ENCODE results near the gene PRPH.

The PRPH gene

DNA sequence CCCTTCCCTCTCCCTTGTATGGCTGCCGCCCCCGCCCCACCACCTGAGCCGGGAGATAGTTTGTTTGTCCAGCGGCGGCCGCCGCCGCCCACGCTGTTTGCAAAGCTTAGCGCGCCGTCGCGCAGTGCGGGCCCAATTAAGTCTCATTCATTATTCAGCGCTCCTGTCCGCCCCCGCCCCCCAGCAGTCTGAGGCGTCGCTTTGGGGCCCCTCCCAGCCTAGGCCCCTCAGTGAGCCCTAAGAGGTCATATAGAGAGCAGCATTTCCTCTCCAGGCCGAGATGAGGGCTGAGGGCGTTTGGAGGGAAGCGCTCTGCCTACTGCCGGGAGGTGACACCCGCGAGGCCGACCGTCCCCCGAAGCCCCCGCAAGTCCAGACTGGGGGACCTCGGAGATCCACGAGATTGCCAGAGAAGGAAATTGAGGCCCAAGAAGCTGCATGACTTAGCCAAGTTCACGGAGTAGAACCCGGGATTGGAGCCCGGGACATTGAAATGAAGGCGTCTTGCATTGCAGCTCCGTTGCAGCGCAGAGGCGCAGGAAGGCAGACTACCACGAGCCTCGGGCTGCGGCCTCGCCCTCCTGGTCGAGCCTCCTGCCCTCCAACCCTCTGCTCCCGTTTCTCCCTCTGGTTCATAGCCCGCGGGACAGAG is 51.8 kb downstream of the PRPH start, which contains the start of gene DNAJC22:
Gene DNAJC22, plus strand, starts transcription at position 230 of the 652 bp plus-strand sequence. CDS start 1,985 bp downstream, outside the sequence.
- peak in 1 of 2 experiments; percentile 37 for DNase-seq

DNA sequence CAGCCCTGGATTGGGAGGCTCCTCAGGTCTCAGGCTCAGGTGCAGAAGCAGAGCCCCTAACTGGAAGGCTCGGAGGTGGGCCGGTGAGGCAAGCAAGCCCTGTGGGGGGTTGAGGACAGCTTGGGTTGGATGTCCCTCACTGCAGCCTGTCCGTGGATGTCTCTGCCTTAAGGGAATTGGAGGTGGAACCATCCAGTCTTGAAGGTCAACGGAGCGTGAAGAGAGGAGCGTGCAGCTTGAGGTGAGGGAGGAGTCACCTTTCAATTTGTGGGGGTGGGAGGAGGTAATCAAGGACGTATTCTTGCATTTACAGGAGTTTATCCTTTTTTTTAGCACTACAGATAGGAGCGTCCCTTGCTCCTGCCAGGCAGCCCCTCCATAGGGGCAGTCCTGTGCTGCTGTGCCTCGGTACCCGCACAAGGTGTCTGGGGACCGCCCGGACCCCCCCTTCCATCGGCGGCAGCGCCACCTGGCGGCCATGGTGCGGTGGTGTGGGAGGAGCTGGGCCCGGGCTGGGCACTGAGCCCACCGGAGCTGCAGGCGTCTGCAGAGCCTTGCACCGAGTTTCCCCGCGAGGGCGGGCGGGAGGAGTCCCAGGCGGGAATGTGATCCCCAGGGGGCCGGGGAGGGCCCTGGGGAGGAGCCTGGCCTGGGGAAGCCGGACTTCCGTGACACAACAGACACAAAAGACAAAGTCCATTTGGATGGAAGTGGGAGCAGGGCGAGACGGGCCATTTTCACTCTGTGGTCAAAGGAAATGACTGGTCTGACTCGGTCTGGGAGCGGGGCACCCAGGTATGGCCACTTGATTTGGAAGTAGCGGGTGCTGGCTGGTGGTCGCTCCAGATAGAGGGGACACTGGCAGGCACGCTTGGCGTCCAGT is 52.6 kb downstream of the PRPH start:
- peak; percentile 45 to 60 for DNase-seq

All from NCI-H524 (cell line).